WTC11 (cell line): Measurements from ENCODE around the gene STEAP1B. TPM values are rescaled to one million over a fixed set of nuclear protein-coding genes. Genes with fewer than 3 reads are reported as not detected.
"Not testable (repeated sequence)": the region's sequence is repeated elsewhere in the genome, so short reads cannot be mapped to it uniquely, and the experiment has no call there.

ENCODE experiments used
- ATAC-seq: fragments of 200-7000 bp; cut with Tn5 transposase; 2 replicates; pipeline ENCODE4 v1.10.0; 2021; ENCODE audit warnings: mild to moderate bottlenecking, moderate library complexity
- CTCF ChIA-PET: fragments of 300-600 bp; sonication (Branson Sonifier 250); formaldehyde crosslinking; loops from one replicate; lab custom pipeline; 2021; ENCODE audit warnings: antibody characterized with exemption; lab: Charles Lee
- POLR2A ChIA-PET: fragments of 350-600 bp; sonication (Branson Sonifier 250); formaldehyde crosslinking; loops from one replicate; lab custom pipeline; 2021; ENCODE audit warnings: antibody characterized with exemption; lab: Charles Lee
- DNase-seq: peaks from one replicate; pipeline ENCODE4 v3.0.0; 2021; ENCODE audit warnings: low spot score
- H3K27ac Mint-ChIP-seq: 2 replicates; pipeline ENCODE4 v1.8.0; 2021; ENCODE audit warnings: mixed read lengths
- H3K27me3 Mint-ChIP-seq: 2 replicates; pipeline ENCODE4 v1.8.0; 2021; ENCODE audit warnings: low read depth, mild to moderate bottlenecking, moderate library complexity, mixed read lengths
- H3K36me3 Mint-ChIP-seq: 2 replicates; pipeline ENCODE4 v1.8.0; 2021; ENCODE audit warnings: mixed read lengths
- H3K4me1 Mint-ChIP-seq: 2 replicates; pipeline ENCODE4 v1.8.0; 2022; ENCODE audit warnings: mixed read lengths
- H3K4me3 Mint-ChIP-seq: 2 replicates; pipeline ENCODE4 v1.8.0; 2021; ENCODE audit warnings: mild to moderate bottlenecking, moderate library complexity, mixed read lengths
- H3K9me3 Mint-ChIP-seq: 2 replicates; pipeline ENCODE4 v1.8.0; 2021; ENCODE audit warnings: mixed read lengths
- HMGA2 ChIP-seq: fragments of 250-450 bp; sonication (Bioruptor Pico); IDR thresholded peaks from 2 replicates; pipeline ENCODE4 v1.4.0; 2021; ENCODE audit warnings: mild to moderate bottlenecking, moderate library complexity
- IRF2 ChIP-seq: sonication (generic); formaldehyde crosslinking; IDR thresholded peaks from 2 replicates; pipeline ENCODE4 v1.8.0; 2022; ENCODE audit warnings: low read depth, missing genetic modification reagents, borderline replicate concordance
- NFYB ChIP-seq: sonication (generic); formaldehyde crosslinking; conservative IDR thresholded peaks from 2 replicates; pipeline ENCODE4 v1.8.0; 2022; ENCODE audit warnings: low read depth, missing genetic modification reagents
- NR3C1 ChIP-seq: sonication (generic); formaldehyde crosslinking; conservative IDR thresholded peaks from 2 replicates; pipeline ENCODE4 v1.8.1; 2023; ENCODE audit warnings: low read depth, mild to moderate bottlenecking, missing genetic modification reagents
- PRRX2 ChIP-seq: fragments of 250-450 bp; sonication (Bioruptor Pico); IDR thresholded peaks from 2 replicates; pipeline ENCODE4 v1.8.0; 2021; ENCODE audit warnings: mild to moderate bottlenecking
- TCF7 ChIP-seq: sonication (generic); formaldehyde crosslinking; IDR thresholded peaks from 2 replicates; pipeline ENCODE4 v1.8.0; 2022; ENCODE audit warnings: mild to moderate bottlenecking, low read depth, missing genetic modification reagents, moderate library complexity
- ZNF121 ChIP-seq: sonication (generic); formaldehyde crosslinking; IDR thresholded peaks from 2 replicates; pipeline ENCODE4 v1.8.0; 2023; ENCODE audit warnings: missing genetic modification reagents
- ZNF317 ChIP-seq: sonication (generic); formaldehyde crosslinking; IDR thresholded peaks from 2 replicates; pipeline ENCODE4 v1.8.1; 2023; ENCODE audit warnings: low read depth, mild to moderate bottlenecking, moderate library complexity, missing genetic modification reagents, borderline replicate concordance
- ZNF416 ChIP-seq: fragments of 250-450 bp; sonication (Bioruptor Pico); IDR thresholded peaks from 2 replicates; pipeline ENCODE4 v1.9.0; 2021; ENCODE audit warnings: mild to moderate bottlenecking, inconsistent platforms
- ZNF423 ChIP-seq: fragments of 250-450 bp; sonication (Bioruptor Pico); IDR thresholded peaks from 2 replicates; pipeline ENCODE4 v2.1.2; 2022; ENCODE audit warnings: mild to moderate bottlenecking, moderate library complexity
- total RNA-seq: library from RNA; stranded (reverse); gene quantifications from 3 replicates; pipeline ENCODE4 v1.2.3, GENCODE V29; 2021
- TF ChIP-seq, protein P1 (sequence below): fragments of 200-600 bp; IDR thresholded peaks from 2 replicates; pipeline ENCODE4 v1.8.0; 2022; ENCODE audit warnings: antibody characterized with exemption
- TF ChIP-seq, protein P2 (sequence below): fragments of 250-450 bp; sonication (Bioruptor Pico); IDR thresholded peaks from 2 replicates; pipeline ENCODE4 v1.9.0; 2021; ENCODE audit warnings: moderate library complexity, mild to moderate bottlenecking, inconsistent platforms, borderline replicate concordance
- TF ChIP-seq, protein P3 (sequence below): sonication (generic); formaldehyde crosslinking; IDR thresholded peaks from 2 replicates; pipeline ENCODE4 v1.8.0; 2023; ENCODE audit warnings: mild to moderate bottlenecking, missing genetic modification reagents
- TF ChIP-seq, protein P4 (sequence below): sonication (generic); formaldehyde crosslinking; IDR thresholded peaks from 2 replicates; pipeline ENCODE4 v1.8.0; 2023; ENCODE audit warnings: missing genetic modification reagents, mild to moderate bottlenecking, borderline replicate concordance
- TF ChIP-seq, protein P5 (sequence below): sonication (generic); formaldehyde crosslinking; IDR thresholded peaks from 2 replicates; pipeline ENCODE4 v1.8.0; 2022; ENCODE audit warnings: mild to moderate bottlenecking, missing genetic modification reagents
- TF ChIP-seq, protein P6 (sequence below): sonication (generic); formaldehyde crosslinking; IDR thresholded peaks from 2 replicates; pipeline ENCODE4 v1.8.1; 2022; ENCODE audit warnings: mild to moderate bottlenecking, missing genetic modification reagents, moderate library complexity, borderline replicate concordance
- TF ChIP-seq, protein P7 (sequence below): sonication (generic); formaldehyde crosslinking; IDR thresholded peaks from 2 replicates; pipeline ENCODE4 v1.8.0; 2022; ENCODE audit warnings: mild to moderate bottlenecking, missing genetic modification reagents

The STEAP1B gene
- total RNA-seq, 1 experiment from 2014 or later: 5.5 TPM

DNA sequence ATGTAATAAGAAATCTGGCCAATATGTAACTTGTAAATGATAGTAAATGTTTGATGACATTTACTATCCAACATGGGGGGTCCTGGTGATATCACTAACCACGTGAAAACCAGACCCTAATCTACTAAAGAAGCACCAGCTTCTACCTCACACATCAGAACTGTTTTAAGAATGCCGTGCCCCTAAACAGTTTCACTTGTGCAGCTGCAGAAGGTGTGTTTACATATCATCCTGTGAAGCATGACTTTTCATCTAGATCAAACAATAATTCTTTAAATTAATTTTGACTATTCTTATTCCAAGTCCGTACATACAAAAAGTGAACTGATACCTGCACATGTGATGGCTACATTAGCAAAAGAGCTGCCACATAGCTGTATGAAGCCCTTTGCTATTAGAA is 61.0 kb downstream of the STEAP1B start (continued):
- TF ChIP-seq ZNF317 (no peak), ZNF121 (CRISPR knock-in tag) (no peak), IRF2 (CRISPR knock-in tag) (no peak)
- TF ChIP-seq, protein P1, sequence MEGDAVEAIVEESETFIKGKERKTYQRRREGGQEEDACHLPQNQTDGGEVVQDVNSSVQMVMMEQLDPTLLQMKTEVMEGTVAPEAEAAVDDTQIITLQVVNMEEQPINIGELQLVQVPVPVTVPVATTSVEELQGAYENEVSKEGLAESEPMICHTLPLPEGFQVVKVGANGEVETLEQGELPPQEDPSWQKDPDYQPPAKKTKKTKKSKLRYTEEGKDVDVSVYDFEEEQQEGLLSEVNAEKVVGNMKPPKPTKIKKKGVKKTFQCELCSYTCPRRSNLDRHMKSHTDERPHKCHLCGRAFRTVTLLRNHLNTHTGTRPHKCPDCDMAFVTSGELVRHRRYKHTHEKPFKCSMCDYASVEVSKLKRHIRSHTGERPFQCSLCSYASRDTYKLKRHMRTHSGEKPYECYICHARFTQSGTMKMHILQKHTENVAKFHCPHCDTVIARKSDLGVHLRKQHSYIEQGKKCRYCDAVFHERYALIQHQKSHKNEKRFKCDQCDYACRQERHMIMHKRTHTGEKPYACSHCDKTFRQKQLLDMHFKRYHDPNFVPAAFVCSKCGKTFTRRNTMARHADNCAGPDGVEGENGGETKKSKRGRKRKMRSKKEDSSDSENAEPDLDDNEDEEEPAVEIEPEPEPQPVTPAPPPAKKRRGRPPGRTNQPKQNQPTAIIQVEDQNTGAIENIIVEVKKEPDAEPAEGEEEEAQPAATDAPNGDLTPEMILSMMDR: no peak
- TF ChIP-seq, protein P2, sequence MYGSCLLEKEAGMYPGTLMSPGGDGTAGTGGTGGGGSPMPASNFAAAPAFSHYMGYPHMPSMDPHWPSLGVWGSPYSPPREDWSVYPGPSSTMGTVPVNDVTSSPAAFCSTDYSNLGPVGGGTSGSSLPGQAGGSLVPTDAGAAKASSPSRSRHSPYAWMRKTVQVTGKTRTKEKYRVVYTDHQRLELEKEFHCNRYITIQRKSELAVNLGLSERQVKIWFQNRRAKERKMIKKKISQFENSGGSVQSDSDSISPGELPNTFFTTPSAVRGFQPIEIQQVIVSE: no peak

DNA sequence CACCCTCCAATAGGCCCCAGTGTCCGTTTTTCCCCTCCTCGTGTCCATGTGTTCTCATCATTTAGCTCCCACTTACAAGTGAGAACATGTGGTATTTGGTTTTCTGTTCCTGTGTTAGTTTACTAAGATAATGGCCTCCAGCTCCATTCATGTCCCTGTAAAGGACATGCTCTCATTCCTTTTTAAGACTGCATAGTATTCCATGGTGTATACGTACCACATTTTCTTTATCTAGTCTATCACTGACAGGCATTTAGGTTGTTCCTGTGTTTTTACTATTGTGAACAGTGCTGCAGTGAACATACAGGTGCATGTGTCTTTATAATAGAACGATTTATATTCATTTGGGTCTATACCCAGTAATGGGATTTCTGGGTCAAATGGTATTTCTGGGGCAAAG is 63.4 kb downstream of the STEAP1B start:
- H3K36me3 Mint-ChIP-seq, CTCF ChIA-PET, ATAC-seq, H3K9me3 Mint-ChIP-seq, POLR2A ChIA-PET, H3K27ac Mint-ChIP-seq, DNase-seq, H3K4me3 Mint-ChIP-seq, H3K27me3 Mint-ChIP-seq: not testable (repeated sequence)
- peaks cover 31% of the 10 kb centered on the region for H3K4me1 Mint-ChIP-seq

DNA sequence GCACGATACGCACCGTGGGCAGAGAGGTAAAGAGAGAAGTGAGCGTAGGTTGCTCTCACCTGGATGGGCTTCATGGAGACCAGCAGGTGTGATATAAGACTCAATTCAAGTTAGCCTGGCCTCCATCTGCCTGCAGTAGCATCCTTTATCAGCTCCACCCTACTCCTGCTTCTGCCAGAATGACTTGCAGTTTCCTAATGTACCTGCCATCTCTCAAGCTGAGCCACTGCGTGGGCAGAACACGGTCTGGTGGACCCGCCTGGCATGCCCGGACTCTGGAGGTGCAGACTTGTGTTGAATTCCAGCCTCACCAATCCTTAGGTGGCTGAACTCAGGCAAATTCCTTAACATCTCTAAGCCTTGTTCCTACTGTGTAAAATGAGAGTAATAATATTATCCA is 64.3 kb downstream of the STEAP1B start:
- Mint-ChIP-seq H3K27ac (no peak overlapping the region), H3K9me3 (peaks cover 4% of the 10 kb centered on the region)
- no peak for TF ChIP-seq PRRX2 (CRISPR knock-in tag)
- TF ChIP-seq, protein P3, sequence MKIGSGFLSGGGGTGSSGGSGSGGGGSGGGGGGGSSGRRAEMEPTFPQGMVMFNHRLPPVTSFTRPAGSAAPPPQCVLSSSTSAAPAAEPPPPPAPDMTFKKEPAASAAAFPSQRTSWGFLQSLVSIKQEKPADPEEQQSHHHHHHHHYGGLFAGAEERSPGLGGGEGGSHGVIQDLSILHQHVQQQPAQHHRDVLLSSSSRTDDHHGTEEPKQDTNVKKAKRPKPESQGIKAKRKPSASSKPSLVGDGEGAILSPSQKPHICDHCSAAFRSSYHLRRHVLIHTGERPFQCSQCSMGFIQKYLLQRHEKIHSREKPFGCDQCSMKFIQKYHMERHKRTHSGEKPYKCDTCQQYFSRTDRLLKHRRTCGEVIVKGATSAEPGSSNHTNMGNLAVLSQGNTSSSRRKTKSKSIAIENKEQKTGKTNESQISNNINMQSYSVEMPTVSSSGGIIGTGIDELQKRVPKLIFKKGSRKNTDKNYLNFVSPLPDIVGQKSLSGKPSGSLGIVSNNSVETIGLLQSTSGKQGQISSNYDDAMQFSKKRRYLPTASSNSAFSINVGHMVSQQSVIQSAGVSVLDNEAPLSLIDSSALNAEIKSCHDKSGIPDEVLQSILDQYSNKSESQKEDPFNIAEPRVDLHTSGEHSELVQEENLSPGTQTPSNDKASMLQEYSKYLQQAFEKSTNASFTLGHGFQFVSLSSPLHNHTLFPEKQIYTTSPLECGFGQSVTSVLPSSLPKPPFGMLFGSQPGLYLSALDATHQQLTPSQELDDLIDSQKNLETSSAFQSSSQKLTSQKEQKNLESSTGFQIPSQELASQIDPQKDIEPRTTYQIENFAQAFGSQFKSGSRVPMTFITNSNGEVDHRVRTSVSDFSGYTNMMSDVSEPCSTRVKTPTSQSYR (CRISPR knock-in tag): no peak
- TF ChIP-seq, protein P4, sequence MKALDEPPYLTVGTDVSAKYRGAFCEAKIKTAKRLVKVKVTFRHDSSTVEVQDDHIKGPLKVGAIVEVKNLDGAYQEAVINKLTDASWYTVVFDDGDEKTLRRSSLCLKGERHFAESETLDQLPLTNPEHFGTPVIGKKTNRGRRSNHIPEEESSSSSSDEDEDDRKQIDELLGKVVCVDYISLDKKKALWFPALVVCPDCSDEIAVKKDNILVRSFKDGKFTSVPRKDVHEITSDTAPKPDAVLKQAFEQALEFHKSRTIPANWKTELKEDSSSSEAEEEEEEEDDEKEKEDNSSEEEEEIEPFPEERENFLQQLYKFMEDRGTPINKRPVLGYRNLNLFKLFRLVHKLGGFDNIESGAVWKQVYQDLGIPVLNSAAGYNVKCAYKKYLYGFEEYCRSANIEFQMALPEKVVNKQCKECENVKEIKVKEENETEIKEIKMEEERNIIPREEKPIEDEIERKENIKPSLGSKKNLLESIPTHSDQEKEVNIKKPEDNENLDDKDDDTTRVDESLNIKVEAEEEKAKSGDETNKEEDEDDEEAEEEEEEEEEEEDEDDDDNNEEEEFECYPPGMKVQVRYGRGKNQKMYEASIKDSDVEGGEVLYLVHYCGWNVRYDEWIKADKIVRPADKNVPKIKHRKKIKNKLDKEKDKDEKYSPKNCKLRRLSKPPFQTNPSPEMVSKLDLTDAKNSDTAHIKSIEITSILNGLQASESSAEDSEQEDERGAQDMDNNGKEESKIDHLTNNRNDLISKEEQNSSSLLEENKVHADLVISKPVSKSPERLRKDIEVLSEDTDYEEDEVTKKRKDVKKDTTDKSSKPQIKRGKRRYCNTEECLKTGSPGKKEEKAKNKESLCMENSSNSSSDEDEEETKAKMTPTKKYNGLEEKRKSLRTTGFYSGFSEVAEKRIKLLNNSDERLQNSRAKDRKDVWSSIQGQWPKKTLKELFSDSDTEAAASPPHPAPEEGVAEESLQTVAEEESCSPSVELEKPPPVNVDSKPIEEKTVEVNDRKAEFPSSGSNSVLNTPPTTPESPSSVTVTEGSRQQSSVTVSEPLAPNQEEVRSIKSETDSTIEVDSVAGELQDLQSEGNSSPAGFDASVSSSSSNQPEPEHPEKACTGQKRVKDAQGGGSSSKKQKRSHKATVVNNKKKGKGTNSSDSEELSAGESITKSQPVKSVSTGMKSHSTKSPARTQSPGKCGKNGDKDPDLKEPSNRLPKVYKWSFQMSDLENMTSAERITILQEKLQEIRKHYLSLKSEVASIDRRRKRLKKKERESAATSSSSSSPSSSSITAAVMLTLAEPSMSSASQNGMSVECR: no peak
- no peak for TF ChIP-seq NR3C1 (CRISPR knock-in tag)
- TF ChIP-seq, protein P5, sequence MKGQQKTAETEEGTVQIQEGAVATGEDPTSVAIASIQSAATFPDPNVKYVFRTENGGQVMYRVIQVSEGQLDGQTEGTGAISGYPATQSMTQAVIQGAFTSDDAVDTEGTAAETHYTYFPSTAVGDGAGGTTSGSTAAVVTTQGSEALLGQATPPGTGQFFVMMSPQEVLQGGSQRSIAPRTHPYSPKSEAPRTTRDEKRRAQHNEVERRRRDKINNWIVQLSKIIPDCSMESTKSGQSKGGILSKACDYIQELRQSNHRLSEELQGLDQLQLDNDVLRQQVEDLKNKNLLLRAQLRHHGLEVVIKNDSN: no peak
- no peak for TF ChIP-seq HMGA2
- TF ChIP-seq ZNF416 (CRISPR knock-in tag): no peak
- TF ChIP-seq, protein P6, sequence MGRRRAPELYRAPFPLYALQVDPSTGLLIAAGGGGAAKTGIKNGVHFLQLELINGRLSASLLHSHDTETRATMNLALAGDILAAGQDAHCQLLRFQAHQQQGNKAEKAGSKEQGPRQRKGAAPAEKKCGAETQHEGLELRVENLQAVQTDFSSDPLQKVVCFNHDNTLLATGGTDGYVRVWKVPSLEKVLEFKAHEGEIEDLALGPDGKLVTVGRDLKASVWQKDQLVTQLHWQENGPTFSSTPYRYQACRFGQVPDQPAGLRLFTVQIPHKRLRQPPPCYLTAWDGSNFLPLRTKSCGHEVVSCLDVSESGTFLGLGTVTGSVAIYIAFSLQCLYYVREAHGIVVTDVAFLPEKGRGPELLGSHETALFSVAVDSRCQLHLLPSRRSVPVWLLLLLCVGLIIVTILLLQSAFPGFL (CRISPR knock-in tag): no peak
- TF ChIP-seq ZNF423 (CRISPR knock-in tag): no peak
- TF ChIP-seq, protein P2: no peak
- TF ChIP-seq TCF7 (CRISPR knock-in tag): no peak
- TF ChIP-seq, protein P7, sequence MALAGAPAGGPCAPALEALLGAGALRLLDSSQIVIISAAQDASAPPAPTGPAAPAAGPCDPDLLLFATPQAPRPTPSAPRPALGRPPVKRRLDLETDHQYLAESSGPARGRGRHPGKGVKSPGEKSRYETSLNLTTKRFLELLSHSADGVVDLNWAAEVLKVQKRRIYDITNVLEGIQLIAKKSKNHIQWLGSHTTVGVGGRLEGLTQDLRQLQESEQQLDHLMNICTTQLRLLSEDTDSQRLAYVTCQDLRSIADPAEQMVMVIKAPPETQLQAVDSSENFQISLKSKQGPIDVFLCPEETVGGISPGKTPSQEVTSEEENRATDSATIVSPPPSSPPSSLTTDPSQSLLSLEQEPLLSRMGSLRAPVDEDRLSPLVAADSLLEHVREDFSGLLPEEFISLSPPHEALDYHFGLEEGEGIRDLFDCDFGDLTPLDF (CRISPR knock-in tag): no peak
- TF ChIP-seq NFYB (CRISPR knock-in tag): no peak
- TF ChIP-seq, all 79 proteins: peak for 0
- ChIA-PET POLR2A (interaction anchor here (1.2 kb wide), 1 partner anchor 12 kb away, joined by 3 read pairs; no protein-coding TSS in a partner anchor), CTCF (no interaction called here)
- DNase-seq (no peak), ATAC-seq (no peak)
- peaks cover 31% of the 10 kb centered on the region for H3K4me1 Mint-ChIP-seq
- no peak overlapping the region for H3K4me3 Mint-ChIP-seq
- H3K36me3 Mint-ChIP-seq: no peaks in the 10 kb centered on the region
- H3K27me3 Mint-ChIP-seq: no peaks in the 10 kb centered on the region
